Anterior cingulate cortex (tissue), 58 donors: ENCODE data around the gene ARHGAP10.
A peak's percentile ranks its signal among the peaks of the same experiment; 100 is the strongest.

Source experiments
- DNase-seq, 58 donors: peaks; one replicate each; lab custom pipeline; 2025; lab: John Stamatoyannopoulos, UW

ARHGAP10 gene

GRCh38 chr4:147761218-147761883, 29.5 kb downstream of the ARHGAP10 start:
- DNase-seq = no peak

- DNase-seq = no peak
These were observed 32.4 kb downstream of the ARHGAP10 start for GRCh38 chr4:147764337-147764736.

- no peak for DNase-seq
These were observed 33.2 kb downstream of the ARHGAP10 start for GRCh38 chr4:147765121-147765529.

- DNase-seq = no peak
These were observed 36.2 kb downstream of the ARHGAP10 start for GRCh38 chr4:147768113-147768512.

- DNase-seq = no peak
These were observed 37.5 kb downstream of the ARHGAP10 start for GRCh38 chr4:147769386-147769785.

GRCh38 chr4:147770831-147771230, 38.9 kb downstream of the ARHGAP10 start:
- no peak for DNase-seq

GRCh38 chr4:147772056-147772455, 40.2 kb downstream of the ARHGAP10 start:
- no peak for DNase-seq

- DNase-seq = no peak
These were observed 40.6 kb downstream of the ARHGAP10 start for GRCh38 chr4:147772459-147772969.

GRCh38 chr4:147773261-147774184, 41.6 kb downstream of the ARHGAP10 start:
- no peak for DNase-seq

- DNase-seq = no peak
These were observed 44.8 kb downstream of the ARHGAP10 start for GRCh38 chr4:147776716-147777115.

GRCh38 chr4:147777456-147778091, 45.7 kb downstream of the ARHGAP10 start:
- DNase-seq = no peak

GRCh38 chr4:147778942-147779341, 47.1 kb downstream of the ARHGAP10 start:
- no peak for DNase-seq

- no peak for DNase-seq
These were observed 47.6 kb downstream of the ARHGAP10 start for GRCh38 chr4:147779451-147779850.

- no peak for DNase-seq
These were observed 48.4 kb downstream of the ARHGAP10 start for GRCh38 chr4:147780137-147780777.

GRCh38 chr4:147782087-147782781, 50.3 kb downstream of the ARHGAP10 start:
- DNase-seq = no peak

- DNase-seq = no peak
These were observed 53.2 kb downstream of the ARHGAP10 start for GRCh38 chr4:147785129-147785528.

- DNase-seq = no peak
These were observed 54.1 kb downstream of the ARHGAP10 start for GRCh38 chr4:147786031-147786430.

GRCh38 chr4:147786531-147786930, 54.6 kb downstream of the ARHGAP10 start:
- no peak for DNase-seq

- DNase-seq = peak in 8 of 58 donors; percentile 1 to 14 (median 2)
These were observed 55.3 kb downstream of the ARHGAP10 start for GRCh38 chr4:147787204-147787603.

- no peak for DNase-seq
These were observed 56.9 kb downstream of the ARHGAP10 start for GRCh38 chr4:147788791-147789190.
